ENCODE data around the gene BORCS5. TPM values are rescaled to one million over a fixed set of nuclear protein-coding genes. Genes with fewer than 3 reads are reported as not detected.

Gene BORCS5
- total RNA-seq, 1 donor, result 15.2 TPM

DNA sequence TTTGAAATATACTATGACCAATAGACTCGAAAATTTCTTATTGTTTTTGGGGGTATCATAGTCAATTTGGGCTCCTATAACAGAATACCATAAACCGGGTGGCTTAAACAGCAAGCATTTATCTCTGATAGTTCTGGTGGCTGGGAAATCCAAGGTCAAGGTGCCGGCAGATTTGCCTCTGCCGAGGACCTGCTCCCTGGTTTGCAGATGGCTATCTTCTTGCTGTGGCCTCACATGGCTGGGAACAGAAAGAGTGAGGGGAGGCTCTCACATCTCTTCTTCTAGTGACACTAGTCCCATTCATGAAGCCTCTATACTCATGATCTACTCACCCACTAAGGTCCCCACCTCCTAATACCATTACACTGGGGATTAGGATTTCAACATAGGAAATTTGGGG, 70.7 kb downstream of the BORCS5 start:
- Histone ChIP-seq H3K4me1 (ENCODE audit: insufficient read depth, low read length) (no peaks in the 10 kb centered on the region), H3K27me3 (ENCODE audit: insufficient read depth, low read length) (no peaks in the 10 kb centered on the region), H3K4me3 (ENCODE audit: low read length) (no peak overlapping the region), H3K9me3 (ENCODE audit: low read depth, low read length) (peaks cover 9% of the 10 kb centered on the region)

DNA sequence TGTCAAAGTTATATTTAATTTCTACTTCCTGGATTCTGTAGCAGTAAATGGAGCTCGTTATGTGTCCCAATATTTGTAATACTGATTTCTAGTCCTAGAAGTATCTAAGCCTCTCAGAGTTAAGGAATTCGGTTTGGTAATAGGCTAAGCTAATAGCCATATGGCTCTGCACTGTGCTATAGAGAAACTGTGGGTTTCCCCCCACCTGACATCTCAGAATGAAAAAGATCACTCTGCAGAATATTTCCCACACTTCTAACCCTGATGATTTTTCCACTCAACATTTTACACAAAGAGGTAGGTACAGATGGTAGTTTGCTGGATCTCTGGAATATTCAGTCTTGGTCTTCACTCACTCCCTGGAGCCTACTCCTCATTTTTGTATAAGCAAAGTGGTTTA, 71.2 kb downstream of the BORCS5 start:
- H3K27me3 ChIP-seq (ENCODE audit: insufficient read depth, low read length), result no peaks in the 10 kb centered on the region
- peaks cover 9% of the 10 kb centered on the region for H3K9me3 ChIP-seq (ENCODE audit: low read depth, low read length)
- H3K4me3 ChIP-seq (ENCODE audit: low read length), result no peak overlapping the region
- H3K4me1 ChIP-seq (ENCODE audit: insufficient read depth, low read length), result no peaks in the 10 kb centered on the region

DNA sequence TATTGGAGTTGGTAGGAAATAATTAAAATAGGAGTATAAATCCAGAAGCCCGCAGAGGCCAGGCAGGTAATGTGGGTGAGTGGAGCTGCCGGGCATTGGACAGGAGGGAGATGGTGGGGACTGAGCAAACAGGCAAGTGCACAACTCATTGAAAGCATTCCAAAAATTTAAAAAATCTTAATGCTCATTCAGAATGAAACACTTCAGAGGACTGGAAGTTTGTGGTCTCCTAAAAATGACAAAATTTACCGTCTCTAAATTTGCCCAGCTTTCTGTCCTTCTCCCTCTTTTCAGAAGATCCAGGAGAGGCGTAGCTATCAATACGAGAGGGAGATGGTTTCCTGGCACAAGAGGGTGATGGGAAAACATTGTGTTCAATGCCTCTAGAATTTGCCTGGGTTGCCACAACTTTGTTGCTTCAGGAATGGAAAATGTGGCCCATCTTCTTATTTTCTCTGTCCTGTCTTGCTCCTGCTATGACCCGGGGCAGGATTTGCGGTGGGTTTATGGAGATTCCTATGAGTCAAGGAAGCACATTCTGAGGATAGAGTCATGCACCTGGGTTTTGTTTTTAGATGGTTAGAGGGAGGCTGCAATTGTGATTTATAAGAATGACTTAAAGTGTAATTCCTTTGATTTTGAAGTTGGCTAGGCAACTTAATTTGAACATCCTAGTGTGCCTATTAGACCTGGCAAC, 72.2 kb downstream of the BORCS5 start:
- no peaks in the 10 kb centered on the region for H3K9me3 ChIP-seq (ENCODE audit: low read depth, low read length)
- no peak overlapping the region for H3K4me3 ChIP-seq (ENCODE audit: low read length)
- H3K27me3 ChIP-seq (ENCODE audit: insufficient read depth, low read length), result no peaks in the 10 kb centered on the region
- H3K4me1 ChIP-seq (ENCODE audit: insufficient read depth, low read length), result no peaks in the 10 kb centered on the region

DNA sequence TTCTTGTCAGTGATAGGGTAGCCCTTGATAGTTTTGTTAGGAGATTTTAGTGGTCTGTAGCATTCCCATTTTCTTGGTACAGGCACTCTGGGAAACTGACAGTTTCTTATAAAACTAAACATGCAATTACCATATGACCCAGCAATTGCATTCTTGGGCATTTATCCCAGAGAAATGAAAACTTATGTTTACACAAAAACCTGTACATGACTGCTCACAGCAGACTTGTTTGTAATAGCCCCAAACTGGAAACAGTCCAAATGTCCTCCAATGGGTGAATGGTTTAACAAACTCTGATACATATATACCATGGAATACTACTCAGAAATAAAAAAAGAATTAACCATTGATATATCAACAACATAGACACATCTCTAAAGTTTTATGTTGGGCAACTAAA, 75.5 kb downstream of the BORCS5 start:
- Histone ChIP-seq H3K4me1 (ENCODE audit: insufficient read depth, low read length) (no peaks in the 10 kb centered on the region), H3K27me3 (ENCODE audit: insufficient read depth, low read length) (no peaks in the 10 kb centered on the region), H3K4me3 (ENCODE audit: low read length) (no peak overlapping the region), H3K9me3 (ENCODE audit: low read depth, low read length) (no peaks in the 10 kb centered on the region)

DNA sequence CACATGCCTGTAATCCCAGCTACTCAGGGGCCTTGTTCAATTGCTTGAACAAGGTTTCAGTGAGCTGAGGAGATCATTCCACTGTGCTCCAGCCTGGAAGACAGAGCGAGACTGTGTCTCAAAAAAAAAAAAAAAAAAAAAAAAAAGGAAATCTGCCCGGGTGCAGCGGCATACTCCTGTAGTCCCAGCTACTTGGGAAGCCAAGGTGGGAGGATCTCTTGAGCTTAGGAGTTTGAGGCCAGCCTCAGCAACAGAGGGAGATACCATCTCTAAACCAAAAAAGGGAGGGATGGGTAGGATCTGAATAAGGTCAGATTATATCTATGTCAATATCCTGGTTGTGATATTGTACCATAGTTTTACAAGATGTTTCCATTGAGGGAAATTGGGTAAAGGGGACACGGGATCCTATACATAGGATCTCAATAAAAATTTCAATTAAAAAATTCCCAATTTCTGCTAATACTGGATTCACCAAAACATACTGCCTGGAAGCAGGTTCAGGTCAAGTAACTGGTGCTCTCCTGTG, 76.4 kb downstream of the BORCS5 start:
- Histone ChIP-seq H3K4me1 (ENCODE audit: insufficient read depth, low read length) (no peaks in the 10 kb centered on the region), H3K4me3 (ENCODE audit: low read length) (no peak overlapping the region), H3K9me3 (ENCODE audit: low read depth, low read length) (no peaks in the 10 kb centered on the region), H3K27me3 (ENCODE audit: insufficient read depth, low read length) (no peaks in the 10 kb centered on the region)

DNA sequence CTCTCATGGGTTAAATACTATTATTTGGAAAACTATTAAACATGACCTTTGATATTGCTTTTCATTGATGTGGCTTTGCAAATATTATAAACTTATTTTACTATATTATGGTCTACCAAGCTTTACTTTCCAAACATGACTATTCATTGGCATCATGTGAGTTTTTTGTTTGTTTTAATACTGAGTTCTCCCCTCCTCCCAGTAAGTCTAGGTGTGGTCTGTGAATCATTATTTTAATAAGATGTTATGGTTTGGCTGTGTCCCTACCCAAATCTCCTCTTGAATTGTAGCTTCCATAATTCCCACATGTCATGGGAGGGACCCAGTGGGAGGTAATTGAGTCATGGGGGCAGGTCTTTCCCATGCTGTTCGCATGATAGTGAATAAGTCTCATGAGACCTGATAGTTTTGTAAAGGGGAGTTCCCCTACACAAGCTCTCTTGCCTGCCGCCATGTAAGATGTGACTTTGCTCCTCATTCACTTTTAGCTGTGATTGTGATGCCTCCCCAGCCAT, 80.0 kb downstream of the BORCS5 start:
- no peak overlapping the region for H3K4me3 ChIP-seq (ENCODE audit: low read length)
- no peaks in the 10 kb centered on the region for H3K9me3 ChIP-seq (ENCODE audit: low read depth, low read length)
- H3K4me1 ChIP-seq (ENCODE audit: insufficient read depth, low read length), result peaks cover 30% of the 10 kb centered on the region
- H3K27me3 ChIP-seq (ENCODE audit: insufficient read depth, low read length), result no peaks in the 10 kb centered on the region

DNA sequence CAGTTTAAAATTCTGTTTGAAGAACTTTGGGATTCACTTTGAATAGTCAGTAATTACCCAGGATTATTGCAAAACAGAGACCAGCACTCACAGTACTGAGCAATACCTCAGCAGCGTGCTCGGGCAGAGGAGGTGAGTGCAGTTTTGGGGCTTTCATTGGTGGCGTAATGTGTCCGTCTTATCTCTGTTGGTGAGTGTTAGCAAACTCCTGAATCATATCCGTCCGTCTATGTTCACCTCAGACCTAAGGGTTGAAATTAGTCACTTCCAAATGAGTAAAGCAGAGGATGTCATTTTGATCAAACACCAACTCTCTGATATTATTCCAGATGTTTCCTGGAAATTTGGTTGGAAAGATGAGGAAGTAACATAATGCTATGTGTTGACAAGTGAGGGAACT, 82.8 kb downstream of the BORCS5 start:
- no peaks in the 10 kb centered on the region for H3K9me3 ChIP-seq (ENCODE audit: low read depth, low read length)
- H3K4me3 ChIP-seq (ENCODE audit: low read length), result no peak overlapping the region
- peaks cover 46% of the 10 kb centered on the region for H3K4me1 ChIP-seq (ENCODE audit: insufficient read depth, low read length)
- no peaks in the 10 kb centered on the region for H3K27me3 ChIP-seq (ENCODE audit: insufficient read depth, low read length)

DNA sequence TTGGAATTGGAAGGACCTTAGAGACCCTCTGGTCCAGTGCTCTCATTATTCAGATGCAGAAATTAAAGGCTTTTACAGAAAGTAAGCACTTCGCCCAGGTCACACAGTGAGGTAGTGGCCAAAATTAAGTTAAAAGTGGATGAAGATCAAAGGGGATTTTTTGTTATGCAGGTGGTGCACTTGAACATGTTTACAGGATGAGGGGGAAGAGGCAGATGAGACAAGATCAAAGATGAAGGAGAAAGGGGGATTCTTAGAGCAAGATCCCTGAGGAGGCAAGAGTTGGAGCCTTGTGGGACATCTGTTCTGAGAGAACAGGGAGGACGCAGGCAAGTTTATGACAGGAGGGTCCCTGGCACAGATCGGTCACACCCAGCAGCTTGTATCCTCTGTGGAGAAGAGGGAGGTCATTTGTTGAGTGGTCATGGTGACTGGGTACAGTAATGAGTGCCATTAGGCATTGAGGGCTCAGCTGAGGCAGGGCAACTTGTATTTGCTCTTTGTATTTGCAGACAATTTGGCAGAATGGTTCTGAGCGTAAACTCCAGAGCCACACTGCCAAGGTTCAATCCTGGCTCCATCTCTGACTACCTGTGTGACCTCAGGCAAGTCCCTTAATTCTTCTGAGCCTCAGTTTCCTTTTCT, 84.0 kb downstream of the BORCS5 start:
- H3K27me3 ChIP-seq (ENCODE audit: insufficient read depth, low read length), result no peaks in the 10 kb centered on the region
- H3K4me1 ChIP-seq (ENCODE audit: insufficient read depth, low read length), result peaks cover 49% of the 10 kb centered on the region
- H3K9me3 ChIP-seq (ENCODE audit: low read depth, low read length), result no peaks in the 10 kb centered on the region
- H3K4me3 ChIP-seq (ENCODE audit: low read length), result no peak overlapping the region

DNA sequence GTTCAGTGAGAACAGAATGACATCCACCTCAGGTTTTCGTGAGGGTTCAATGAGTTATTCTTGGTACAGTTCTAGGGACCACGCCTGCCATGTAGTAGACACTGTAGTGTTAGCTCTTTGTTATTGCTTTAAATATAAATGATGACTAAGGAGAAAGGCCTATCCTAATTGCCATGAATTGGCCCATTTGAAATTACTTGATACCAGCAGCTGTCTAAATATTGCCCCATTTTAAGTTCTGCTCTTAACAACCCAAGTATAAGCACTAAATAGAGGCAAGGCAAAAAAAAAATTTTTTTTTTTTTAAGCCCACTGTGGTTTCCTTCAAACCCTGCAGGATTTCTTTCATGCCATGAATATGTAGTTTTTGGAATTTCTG, 84.5 kb downstream of the BORCS5 start:
- H3K4me1 ChIP-seq (ENCODE audit: insufficient read depth, low read length), result peaks cover 51% of the 10 kb centered on the region
- no peaks in the 10 kb centered on the region for H3K9me3 ChIP-seq (ENCODE audit: low read depth, low read length)
- no peaks in the 10 kb centered on the region for H3K27me3 ChIP-seq (ENCODE audit: insufficient read depth, low read length)
- H3K4me3 ChIP-seq (ENCODE audit: low read length), result no peak overlapping the region

DNA sequence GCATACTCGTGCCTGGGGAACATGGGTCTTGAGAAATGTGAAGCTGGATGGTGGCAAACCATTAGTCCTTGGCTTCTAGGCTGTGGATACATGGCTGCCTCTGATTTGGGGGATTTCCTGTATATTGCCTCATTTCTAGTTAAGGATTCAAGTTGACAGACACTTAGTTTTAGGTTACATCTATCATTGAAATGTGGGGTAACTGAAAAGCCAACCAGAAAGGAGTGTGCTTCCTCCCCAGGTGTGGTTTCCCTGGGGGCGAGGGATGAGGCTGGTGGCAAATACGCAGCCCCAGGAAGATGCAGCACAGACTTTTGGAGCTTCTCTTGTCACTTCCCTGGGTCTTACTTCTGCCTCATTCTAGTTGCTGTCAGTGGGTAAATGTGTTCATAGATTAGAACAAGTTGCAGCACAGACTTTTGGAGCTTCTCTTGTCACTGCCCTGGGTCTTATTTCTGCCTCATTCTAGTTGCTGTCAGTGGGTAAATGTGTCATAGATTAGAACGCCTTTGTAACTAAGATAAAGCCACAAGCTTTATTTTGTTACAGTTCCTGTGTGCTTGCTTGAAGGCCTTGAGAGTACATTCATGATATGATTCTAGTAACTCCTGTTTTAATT, 85.1 kb downstream of the BORCS5 start:
- no peaks in the 10 kb centered on the region for H3K9me3 ChIP-seq (ENCODE audit: low read depth, low read length)
- peaks cover 57% of the 10 kb centered on the region for H3K4me1 ChIP-seq (ENCODE audit: insufficient read depth, low read length)
- no peak overlapping the region for H3K4me3 ChIP-seq (ENCODE audit: low read length)
- H3K27me3 ChIP-seq (ENCODE audit: insufficient read depth, low read length), result no peaks in the 10 kb centered on the region

DNA sequence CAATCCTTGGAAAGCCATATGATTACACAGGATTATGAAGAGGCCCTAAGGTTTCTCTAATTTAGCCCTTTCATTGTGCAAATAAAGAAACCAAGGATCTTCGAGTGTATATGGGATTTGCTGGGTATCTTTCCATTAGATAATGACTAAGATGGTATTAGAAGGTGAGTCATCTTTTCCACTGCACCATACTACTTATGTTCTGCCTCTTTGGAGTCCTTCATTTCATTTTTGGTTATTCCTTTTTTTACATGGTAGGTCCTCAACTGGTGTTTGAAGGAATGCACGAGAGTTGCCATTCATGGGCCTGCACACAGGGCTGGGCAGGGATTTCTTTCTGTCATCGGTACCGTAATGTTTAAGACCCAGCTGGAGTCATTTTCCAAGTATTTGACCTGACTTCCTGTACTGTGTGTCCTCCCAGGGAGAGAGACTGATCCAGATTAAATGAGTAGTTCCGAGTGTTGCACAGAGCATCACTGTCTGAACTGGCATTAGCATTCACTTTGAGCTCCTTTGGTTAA, 85.7 kb downstream of the BORCS5 start:
- Histone ChIP-seq H3K4me3 (ENCODE audit: low read length) (no peak overlapping the region), H3K4me1 (ENCODE audit: insufficient read depth, low read length) (peaks cover 63% of the 10 kb centered on the region), H3K9me3 (ENCODE audit: low read depth, low read length) (no peaks in the 10 kb centered on the region), H3K27me3 (ENCODE audit: insufficient read depth, low read length) (no peaks in the 10 kb centered on the region)

DNA sequence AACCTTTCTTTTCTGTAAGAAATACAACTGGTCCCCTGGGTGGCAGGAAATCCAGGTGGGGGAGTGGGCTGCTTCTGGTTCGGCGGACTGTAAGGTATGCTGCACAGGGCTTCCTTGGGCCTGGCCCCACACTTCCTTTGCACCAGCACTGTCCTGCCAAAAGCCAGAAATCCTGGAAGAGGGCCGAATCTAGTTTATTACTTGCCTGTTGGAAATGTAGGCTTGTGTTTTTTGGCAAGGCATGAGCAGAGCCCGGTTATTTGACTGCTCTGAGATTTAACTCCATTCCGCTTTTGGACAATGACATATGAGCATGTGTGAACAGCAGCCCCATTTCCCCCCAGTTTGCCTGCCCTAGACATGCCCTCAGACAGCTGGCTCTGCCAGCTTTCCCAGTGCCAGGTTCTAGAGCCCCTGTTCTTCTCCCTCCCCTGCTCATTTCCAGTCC, 86.6 kb downstream of the BORCS5 start:
- Histone ChIP-seq H3K4me1 (ENCODE audit: insufficient read depth, low read length) (peaks cover 64% of the 10 kb centered on the region), H3K4me3 (ENCODE audit: low read length) (no peak overlapping the region), H3K9me3 (ENCODE audit: low read depth, low read length) (no peaks in the 10 kb centered on the region), H3K27me3 (ENCODE audit: insufficient read depth, low read length) (no peaks in the 10 kb centered on the region)

DNA sequence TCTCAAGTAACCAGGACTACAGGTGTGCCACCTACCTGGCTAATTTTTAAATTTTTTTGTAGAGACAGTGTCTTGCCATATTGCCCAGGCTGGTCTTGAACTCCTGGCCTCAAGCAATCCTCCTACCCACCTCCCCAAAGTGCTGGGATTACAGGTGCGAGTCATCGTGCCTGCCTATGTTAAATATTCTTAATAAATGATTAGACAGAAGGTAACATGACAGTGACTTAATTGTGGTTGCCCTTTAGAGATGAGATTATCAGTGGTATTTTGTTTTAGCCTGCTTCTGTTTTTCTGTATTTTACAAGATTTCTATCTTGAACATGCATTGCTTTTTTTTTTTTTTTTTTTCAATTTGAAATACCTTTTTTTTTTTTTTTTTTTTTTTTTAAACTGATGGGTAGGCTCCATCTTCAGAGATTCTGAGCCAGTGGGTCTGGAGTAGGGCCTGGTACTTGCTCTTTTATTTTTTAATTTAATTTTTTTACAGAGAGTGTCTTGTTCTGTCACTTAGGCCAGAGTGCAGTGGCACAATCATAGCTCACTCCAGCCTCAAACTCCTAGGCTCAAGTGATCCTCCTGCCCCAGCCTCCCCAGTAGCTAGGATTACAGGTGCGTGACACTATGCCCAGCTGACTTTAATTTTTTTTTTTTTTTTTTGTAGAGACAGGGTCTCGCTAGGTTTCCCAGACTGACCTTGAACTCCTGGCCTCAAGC, 88.4 kb downstream of the BORCS5 start:
- Histone ChIP-seq H3K9me3 (ENCODE audit: low read depth, low read length) (no peaks in the 10 kb centered on the region), H3K4me3 (ENCODE audit: low read length) (no peak overlapping the region), H3K27me3 (ENCODE audit: insufficient read depth, low read length) (no peaks in the 10 kb centered on the region), H3K4me1 (ENCODE audit: insufficient read depth, low read length) (peaks cover 65% of the 10 kb centered on the region)

DNA sequence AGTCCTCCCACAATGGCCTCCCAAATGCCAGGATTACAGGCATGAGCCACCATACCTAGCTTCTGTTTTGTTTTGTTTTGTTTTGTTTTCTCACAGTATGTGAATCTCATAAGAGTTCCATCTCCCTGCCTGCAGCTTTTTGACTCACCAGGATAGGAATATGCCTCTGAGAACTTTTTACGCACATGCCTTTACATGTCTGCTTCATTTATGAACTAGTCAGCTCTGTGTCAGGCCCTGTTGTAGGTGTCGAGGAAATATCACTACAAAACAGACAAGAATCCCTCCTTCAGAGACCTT, 89.0 kb downstream of the BORCS5 start:
- H3K27me3 ChIP-seq (ENCODE audit: insufficient read depth, low read length), result no peaks in the 10 kb centered on the region
- H3K4me3 ChIP-seq (ENCODE audit: low read length), result no peak overlapping the region
- H3K9me3 ChIP-seq (ENCODE audit: low read depth, low read length), result no peaks in the 10 kb centered on the region
- H3K4me1 ChIP-seq (ENCODE audit: insufficient read depth, low read length), result peaks cover 59% of the 10 kb centered on the region

DNA sequence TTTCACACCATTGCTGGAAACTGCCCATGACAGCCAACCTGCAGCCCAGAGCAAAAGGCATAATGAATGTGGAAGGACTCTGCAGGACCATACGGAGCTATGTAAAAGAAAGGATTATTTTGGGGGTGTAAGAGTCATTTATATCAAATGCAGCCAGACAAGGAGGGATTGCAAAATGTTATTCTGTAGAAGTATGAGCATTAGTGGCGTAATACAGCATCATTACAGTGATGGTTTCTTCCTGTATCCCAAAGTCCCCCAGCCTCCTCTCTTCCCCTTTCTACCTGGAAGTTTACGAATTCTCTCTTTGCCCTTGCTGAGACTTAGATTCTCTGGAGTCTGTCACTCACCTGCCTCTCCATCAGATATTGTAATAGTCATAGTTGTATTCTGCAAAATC, 89.9 kb downstream of the BORCS5 start:
- H3K4me3 ChIP-seq (ENCODE audit: low read length), result no peak overlapping the region
- H3K9me3 ChIP-seq (ENCODE audit: low read depth, low read length), result no peaks in the 10 kb centered on the region
- peaks cover 50% of the 10 kb centered on the region for H3K4me1 ChIP-seq (ENCODE audit: insufficient read depth, low read length)
- H3K27me3 ChIP-seq (ENCODE audit: insufficient read depth, low read length), result no peaks in the 10 kb centered on the region
